Fibroblast of mammary gland (primary cell): ENCODE data around the gene IGFBP1.
"Not testable (repeated sequence)": the region's sequence is repeated elsewhere in the genome, so short reads cannot be mapped to it uniquely, and the experiment has no call there.

Experiments used
- DNase-seq: peaks from one replicate; pipeline ENCODE4 v3.0.0-alpha.2; 2010; ENCODE audit warnings: low read depth
- H3K4me3 ChIP-seq: 2 replicates; pipeline ENCODE4 v1.5.1; 2011; ENCODE audit warnings: low read depth, mild to moderate bottlenecking, low read length, moderate library complexity; ENCODE audit not compliant: control insufficient read depth
- CTCF ChIP-seq: conservative IDR thresholded peaks from 2 replicates; pipeline ENCODE4 v1.5.1; 2011; ENCODE audit warnings: low read depth, low read length, inconsistent platforms; ENCODE audit not compliant: control insufficient read depth, insufficient read depth

Gene IGFBP1

GRCh38 chr7:45938626-45939302, 50.5 kb downstream of the IGFBP1 start:
- no peak for TF ChIP-seq CTCF
- no peak for DNase-seq
- no peak overlapping the region for H3K4me3 ChIP-seq

DNA sequence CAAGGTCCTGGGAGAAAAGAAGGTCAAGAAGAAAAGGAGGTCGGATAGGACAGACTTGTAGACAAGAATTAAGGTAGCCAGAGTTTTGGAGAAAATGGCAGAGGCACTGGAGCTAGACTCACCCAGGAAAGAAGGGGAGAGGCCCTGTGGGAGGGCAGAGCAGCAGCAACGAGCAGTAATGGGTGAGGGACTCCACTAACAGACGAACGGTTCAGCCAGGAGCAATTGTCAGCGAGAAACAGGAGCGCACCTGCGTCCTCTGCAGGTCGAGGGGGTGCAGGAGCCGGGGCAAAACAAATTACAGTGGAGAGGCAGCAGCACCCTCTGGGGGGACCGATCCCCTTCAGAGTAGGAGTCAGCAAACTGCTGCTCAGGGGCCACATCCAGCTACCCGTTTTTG, 51.3 kb downstream of the IGFBP1 start:
- no peak for TF ChIP-seq CTCF
- no peak for DNase-seq
- H3K4me3 ChIP-seq = no peak overlapping the region

- not testable (repeated sequence) for H3K4me3 ChIP-seq, DNase-seq
Observed at GRCh38 chr7:45940237-45940781, 52.0 kb downstream of the IGFBP1 start.

DNA sequence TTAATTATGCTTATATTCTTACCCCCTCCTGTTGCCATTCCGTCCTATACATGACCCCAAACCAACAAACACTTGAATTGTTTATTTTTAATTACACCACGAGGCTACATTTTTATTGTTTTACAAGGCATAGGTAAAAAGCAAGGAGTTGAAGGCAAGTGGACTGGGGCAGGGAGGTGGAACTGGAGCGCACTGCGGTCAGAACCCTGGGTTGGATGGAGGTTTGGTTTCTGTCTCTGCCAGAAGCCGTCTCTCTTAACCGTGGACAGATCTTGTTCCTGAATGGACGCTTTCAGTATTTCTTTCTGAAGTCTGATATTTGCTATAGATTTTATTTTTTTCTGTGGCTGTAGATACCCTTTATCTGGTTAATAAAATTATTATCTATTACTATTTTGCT, 52.7 kb downstream of the IGFBP1 start:
- DNase-seq = no peak
- TF ChIP-seq CTCF = no peak
- H3K4me3 ChIP-seq = no peak overlapping the region
